Upper lobe of right lung (tissue), 1 donor: ENCODE results near the gene ZNF175. TPM values are rescaled to one million over a fixed set of nuclear protein-coding genes. Genes with fewer than 3 reads are reported as not detected.

Experiments
- ATAC-seq: fragments of 200-7000 bp; cut with Tn5 transposase; one replicate; pipeline ENCODE4 v1.9.1; 2020; ENCODE audit warnings: mild to moderate bottlenecking, moderate library complexity
- DNase-seq: peaks from one replicate; pipeline ENCODE4 v3.0.0-alpha.2; 2020
- H3K27ac ChIP-seq: fragments of 200-600 bp; one replicate; pipeline ENCODE4 v1.8.0; 2022
- H3K27me3 ChIP-seq: fragments of 200-600 bp; one replicate; pipeline ENCODE4 v1.8.0; 2022; ENCODE audit warnings: mild to moderate bottlenecking
- H3K36me3 ChIP-seq: fragments of 200-600 bp; one replicate; pipeline ENCODE4 v1.8.0; 2022
- H3K4me1 ChIP-seq: fragments of 200-600 bp; one replicate; pipeline ENCODE4 v1.8.0; 2022
- H3K4me3 ChIP-seq: fragments of 200-600 bp; one replicate; pipeline ENCODE4 v1.8.0; 2022; ENCODE audit warnings: mild to moderate bottlenecking
- H3K9me3 ChIP-seq: fragments of 200-600 bp; one replicate; pipeline ENCODE4 v1.8.0; 2022
- intact Hi-C: fragments of 100-400 bp; cut with DNase I; formaldehyde crosslinking; loops from one replicate; pipeline ENCODE4 v1.11.0; 2022
- total RNA-seq: library from RNA; stranded (reverse); fragmentation: NEBNext Ultra II Directional; extraction: Animal tissue kit (Norgen Biotek cat#: 25700); gene quantifications from one replicate; pipeline ENCODE4 v1.2.1, GENCODE V29; 2021
- TF ChIP-seq, protein P1 (sequence below): fragments of 200-600 bp; IDR thresholded peaks from one replicate; pipeline ENCODE4 v1.8.0; 2022; ENCODE audit warnings: antibody characterized with exemption
- donor health status: DM: no; HTN: yes; CAD: no; lungs with severe emphysema.

ZNF175 gene
- total RNA-seq, 1 donor from 2014 or later: 13.8 TPM

DNA sequence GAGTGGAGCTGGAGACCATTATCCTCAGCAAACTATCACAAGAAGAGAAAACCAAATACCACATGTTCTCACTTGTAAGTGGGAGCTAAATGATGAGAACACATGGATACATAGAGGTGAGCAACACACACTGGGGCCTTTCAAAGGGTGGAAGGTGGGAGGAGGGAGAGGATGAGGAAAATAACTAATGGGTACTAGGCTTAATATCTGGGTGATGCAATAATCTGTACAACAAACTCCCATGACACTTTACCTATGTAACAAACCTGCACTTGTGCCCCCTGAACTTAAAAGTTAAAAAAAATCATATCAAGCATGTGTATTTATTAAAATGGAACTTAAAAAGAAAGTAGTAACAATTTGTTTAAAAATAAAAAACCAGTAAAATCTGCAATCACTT lies 70.6 kb downstream of the ZNF175 start:
- no peak for ATAC-seq
- no peak overlapping the region for H3K4me3 ChIP-seq
- no peaks in the 10 kb centered on the region for H3K27me3 ChIP-seq
- no peaks in the 10 kb centered on the region for H3K4me1 ChIP-seq
- no peak for DNase-seq
- no peak overlapping the region for H3K27ac ChIP-seq
- no peaks in the 10 kb centered on the region for H3K36me3 ChIP-seq
- TF ChIP-seq, protein P1, sequence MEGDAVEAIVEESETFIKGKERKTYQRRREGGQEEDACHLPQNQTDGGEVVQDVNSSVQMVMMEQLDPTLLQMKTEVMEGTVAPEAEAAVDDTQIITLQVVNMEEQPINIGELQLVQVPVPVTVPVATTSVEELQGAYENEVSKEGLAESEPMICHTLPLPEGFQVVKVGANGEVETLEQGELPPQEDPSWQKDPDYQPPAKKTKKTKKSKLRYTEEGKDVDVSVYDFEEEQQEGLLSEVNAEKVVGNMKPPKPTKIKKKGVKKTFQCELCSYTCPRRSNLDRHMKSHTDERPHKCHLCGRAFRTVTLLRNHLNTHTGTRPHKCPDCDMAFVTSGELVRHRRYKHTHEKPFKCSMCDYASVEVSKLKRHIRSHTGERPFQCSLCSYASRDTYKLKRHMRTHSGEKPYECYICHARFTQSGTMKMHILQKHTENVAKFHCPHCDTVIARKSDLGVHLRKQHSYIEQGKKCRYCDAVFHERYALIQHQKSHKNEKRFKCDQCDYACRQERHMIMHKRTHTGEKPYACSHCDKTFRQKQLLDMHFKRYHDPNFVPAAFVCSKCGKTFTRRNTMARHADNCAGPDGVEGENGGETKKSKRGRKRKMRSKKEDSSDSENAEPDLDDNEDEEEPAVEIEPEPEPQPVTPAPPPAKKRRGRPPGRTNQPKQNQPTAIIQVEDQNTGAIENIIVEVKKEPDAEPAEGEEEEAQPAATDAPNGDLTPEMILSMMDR: no peak
- no peaks in the 10 kb centered on the region for H3K9me3 ChIP-seq
- intact Hi-C loops: no loop called here

Other genes with a start within 250 kb of the ZNF175 start
- gene VSIG10L, start 229.1 kb upstream of the ZNF175 start, total RNA-seq: 2.1 TPM
- gene ETFB, start 204.9 kb upstream of the ZNF175 start, total RNA-seq: 54.5 TPM
- 0.64 TPM for gene CLDND2, start 202.3 kb upstream of the ZNF175 start, total RNA-seq
- gene NKG7, start 198.6 kb upstream of the ZNF175 start, total RNA-seq: 25.1 TPM
- not detected for gene LIM2, start 183.3 kb upstream of the ZNF175 start, total RNA-seq
- not detected for gene C19orf84, start 180.7 kb upstream of the ZNF175 start, total RNA-seq
- gene SIGLEC10, start 153.6 kb upstream of the ZNF175 start, total RNA-seq: 12.6 TPM
- 2.1 TPM for gene SIGLEC8, start 112.8 kb upstream of the ZNF175 start, total RNA-seq
- not detected for gene CEACAM18, start 92.7 kb upstream of the ZNF175 start, total RNA-seq
- 3.7 TPM for gene SIGLEC12, start 69.5 kb upstream of the ZNF175 start, total RNA-seq
- gene SIGLEC6, start 39.6 kb upstream of the ZNF175 start, total RNA-seq: 9.4 TPM
- gene SIGLEC5, start 59.1 kb downstream of the ZNF175 start, total RNA-seq: 0.90 TPM
- gene SIGLEC14, start 75.5 kb downstream of the ZNF175 start, total RNA-seq: 11.8 TPM
- gene SPACA6, start 122.0 kb downstream of the ZNF175 start, total RNA-seq: 24.0 TPM
- 3.7 TPM for gene HAS1, start 152.7 kb downstream of the ZNF175 start, total RNA-seq
- 53.3 TPM for gene FPR1, start 180.6 kb downstream of the ZNF175 start, total RNA-seq
- 12.5 TPM for gene FPR2, start 189.9 kb downstream of the ZNF175 start, total RNA-seq
- gene FPR3, start 223.9 kb downstream of the ZNF175 start, total RNA-seq: 41.0 TPM